NT2/D1 (cell line): ENCODE results near the gene MLPH.

Experiments
- SUZ12 ChIP-seq: IDR thresholded peaks from 2 replicates; pipeline ENCODE4 v1.6.1; 2011; ENCODE audit not compliant: insufficient read length, insufficient read depth; ENCODE audit errors: extremely low read depth
- YY1 ChIP-seq: IDR thresholded peaks from 2 replicates; pipeline ENCODE4 v1.6.1; 2011; ENCODE audit not compliant: insufficient read length, insufficient read depth
- ZNF274 ChIP-seq: IDR thresholded peaks from 2 replicates; pipeline ENCODE4 v1.6.1; 2011; ENCODE audit warnings: mild to moderate bottlenecking, low read depth, low read length

DNA sequence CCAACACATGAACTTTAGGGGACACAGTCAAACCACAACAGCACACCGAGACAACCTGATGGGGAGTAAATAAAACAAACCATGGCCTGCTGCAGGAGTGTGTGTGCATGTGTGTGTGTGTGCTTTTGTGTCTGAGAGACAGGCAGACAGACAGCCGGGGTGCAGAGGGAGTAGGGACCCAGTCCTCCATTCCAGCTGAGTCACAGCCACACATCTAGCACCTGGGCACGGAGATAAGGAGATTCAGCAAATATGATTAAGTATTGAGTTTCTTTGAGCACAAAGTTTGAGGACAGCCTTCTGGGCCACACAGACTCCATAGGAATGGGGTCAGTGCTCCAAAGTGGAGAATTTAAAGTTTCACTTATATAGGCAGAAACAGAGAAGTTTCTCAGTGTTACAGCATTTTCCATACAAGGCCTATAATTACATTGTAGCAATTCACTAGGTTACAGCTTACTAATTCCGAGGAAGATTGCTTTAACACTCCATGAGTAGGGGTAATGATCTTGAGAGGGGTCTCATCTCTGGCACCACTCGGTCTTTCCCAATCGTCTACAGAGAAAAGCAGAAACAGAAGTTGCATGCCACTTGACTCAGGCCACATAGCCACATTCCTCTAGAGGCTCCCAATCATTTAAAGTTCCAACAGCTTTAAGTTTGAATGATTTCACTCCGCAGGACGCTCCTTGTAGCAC lies 48.5 kb downstream of the MLPH start:
- TF ChIP-seq ZNF274 = no peak
- no peak for TF ChIP-seq YY1
- TF ChIP-seq SUZ12 = no peak
